Activated CD4-positive, alpha-beta T cell treated with anti-CD3 and anti-CD28 coated beads, Interleukin-2, amount 10 ng/mL, durations not matched to agents 7 days and 5 days (primary cell): Measurements from ENCODE around the gene CYSRT1. TPM values are rescaled to one million over a fixed set of nuclear protein-coding genes. Genes with fewer than 3 reads are reported as not detected.

ENCODE experiments used
- CTCF ChIA-PET: fragments of 350-600 bp; sonication (Branson Sonifier 250); formaldehyde crosslinking; loops from one replicate; lab custom pipeline; 2021; ENCODE audit warnings: antibody characterized with exemption; lab: Charles Lee
- POLR2A ChIA-PET: fragments of 350-600 bp; sonication (Branson Sonifier 250); formaldehyde crosslinking; loops from one replicate; lab custom pipeline; 2021; ENCODE audit warnings: antibody characterized with exemption; lab: Charles Lee
- DNase-seq: peaks from one replicate; pipeline ENCODE4 v3.0.0-alpha.2; 2020
- H3K27ac Mint-ChIP-seq: one replicate; pipeline ENCODE4 v1.8.0; 2021; ENCODE audit warnings: mild to moderate bottlenecking, moderate library complexity, mixed read lengths
- H3K27me3 Mint-ChIP-seq: one replicate; pipeline ENCODE4 v1.8.0; 2021; ENCODE audit warnings: mixed read lengths
- H3K36me3 Mint-ChIP-seq: one replicate; pipeline ENCODE4 v1.8.0; 2021; ENCODE audit warnings: low read depth, mixed read lengths
- H3K4me1 Mint-ChIP-seq: one replicate; pipeline ENCODE4 v1.8.0; 2021; ENCODE audit warnings: mixed read lengths
- H3K4me3 Mint-ChIP-seq: one replicate; pipeline ENCODE4 v1.8.0; 2021; ENCODE audit warnings: mild to moderate bottlenecking, moderate library complexity, mixed read lengths
- H3K9me3 Mint-ChIP-seq: one replicate; pipeline ENCODE4 v1.8.0; 2021; ENCODE audit warnings: mixed read lengths
- total RNA-seq, 2 experiments: library from RNA; stranded (reverse); gene quantifications; one replicate each; pipeline ENCODE4 v1.2.3, GENCODE V29; 2021

The CYSRT1 gene
- total RNA-seq, 2 experiments from 2014 or later = 0.35 to 0.72 TPM

- H3K9me3 Mint-ChIP-seq = no peaks in the 10 kb centered on the region
- H3K4me1 Mint-ChIP-seq = peaks cover 24% of the 10 kb centered on the region
- H3K4me3 Mint-ChIP-seq = no peak overlapping the region
- peaks cover 32% of the 10 kb centered on the region for H3K36me3 Mint-ChIP-seq
- DNase-seq = no peak
- H3K27ac Mint-ChIP-seq = no peak overlapping the region
- H3K27me3 Mint-ChIP-seq = no peaks in the 10 kb centered on the region
- POLR2A ChIA-PET = no interaction called here
- CTCF ChIA-PET = interaction anchor here (0.9 to 1.0 kb wide), 2 partner anchors 15 to 17 kb away, joined by 3 read pairs; no protein-coding TSS in a partner anchor
Observed at GRCh38 chr9:137269231-137269772, 44.3 kb downstream of the CYSRT1 start.

DNA sequence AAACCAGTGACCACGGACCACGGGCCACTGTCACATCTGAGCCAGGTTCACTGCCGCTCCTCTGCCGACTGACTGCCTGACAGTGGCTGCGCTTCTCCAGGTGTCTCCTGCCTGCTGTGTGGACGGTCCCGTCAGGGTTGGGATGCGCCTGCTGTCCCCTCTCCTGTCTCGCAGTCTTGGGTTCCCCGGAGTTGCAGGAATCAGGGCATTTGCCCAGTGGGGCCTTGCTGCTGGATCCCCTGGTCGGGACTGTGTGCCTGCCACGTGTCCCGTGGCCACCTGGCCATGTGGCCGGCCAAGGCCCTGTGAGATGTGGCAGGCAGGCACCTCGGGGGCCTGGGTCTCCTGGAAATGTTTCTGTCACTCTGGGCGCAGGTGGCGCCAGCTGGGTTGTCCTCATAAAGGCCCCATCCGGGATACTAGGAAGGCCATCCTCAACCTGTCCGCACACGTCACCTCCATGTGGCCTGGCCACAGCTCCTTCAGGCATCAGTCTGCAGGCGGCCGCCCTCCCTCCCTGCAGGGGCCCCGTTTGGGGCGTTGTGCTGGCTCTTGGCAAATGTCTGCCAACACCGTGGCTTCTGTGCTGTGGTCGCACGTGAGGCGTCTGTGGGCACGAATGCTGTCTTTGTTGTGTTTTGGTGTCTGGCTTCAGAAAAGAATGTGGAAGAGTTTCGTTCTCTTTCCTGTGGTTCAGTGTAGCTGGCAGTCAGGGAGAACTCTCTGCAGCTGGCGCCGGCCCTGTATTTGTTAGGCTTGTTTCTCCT is 46.1 kb downstream of the CYSRT1 start:
- CTCF ChIA-PET = interaction anchor here (1.0 kb wide), 1 partner anchor 241 kb away, joined by 4 read pairs; no protein-coding TSS in a partner anchor
- Mint-ChIP-seq H3K36me3 (peaks cover 34% of the 10 kb centered on the region), H3K27ac (peak overlapping the region; percentile 67), H3K27me3 (no peaks in the 10 kb centered on the region), H3K4me3 (peak overlapping the region; percentile 2), H3K9me3 (no peaks in the 10 kb centered on the region), H3K4me1 (peaks cover 29% of the 10 kb centered on the region)
- DNase-seq = peak; percentile 70
- POLR2A ChIA-PET = interaction anchor here (0.8 kb wide), 1 partner anchor 24 kb away, joined by 4 read pairs; a partner anchor contains a TSS

GRCh38 chr9:137271696-137272076 is 46.7 kb downstream of the CYSRT1 start:
- CTCF ChIA-PET = interaction anchor here (1.0 kb wide), 1 partner anchor 242 kb away, joined by 4 read pairs; no protein-coding TSS in a partner anchor
- H3K27me3 Mint-ChIP-seq = no peaks in the 10 kb centered on the region
- H3K36me3 Mint-ChIP-seq = peaks cover 34% of the 10 kb centered on the region
- POLR2A ChIA-PET = interaction anchor here (0.8 kb wide), 1 partner anchor 24 kb away, joined by 4 read pairs; a partner anchor contains a TSS
- DNase-seq = no peak
- H3K27ac Mint-ChIP-seq = peak overlapping the region; percentile 67
- peaks cover 29% of the 10 kb centered on the region for H3K4me1 Mint-ChIP-seq
- H3K9me3 Mint-ChIP-seq = no peaks in the 10 kb centered on the region
- H3K4me3 Mint-ChIP-seq = peak overlapping the region; percentile 2

DNA sequence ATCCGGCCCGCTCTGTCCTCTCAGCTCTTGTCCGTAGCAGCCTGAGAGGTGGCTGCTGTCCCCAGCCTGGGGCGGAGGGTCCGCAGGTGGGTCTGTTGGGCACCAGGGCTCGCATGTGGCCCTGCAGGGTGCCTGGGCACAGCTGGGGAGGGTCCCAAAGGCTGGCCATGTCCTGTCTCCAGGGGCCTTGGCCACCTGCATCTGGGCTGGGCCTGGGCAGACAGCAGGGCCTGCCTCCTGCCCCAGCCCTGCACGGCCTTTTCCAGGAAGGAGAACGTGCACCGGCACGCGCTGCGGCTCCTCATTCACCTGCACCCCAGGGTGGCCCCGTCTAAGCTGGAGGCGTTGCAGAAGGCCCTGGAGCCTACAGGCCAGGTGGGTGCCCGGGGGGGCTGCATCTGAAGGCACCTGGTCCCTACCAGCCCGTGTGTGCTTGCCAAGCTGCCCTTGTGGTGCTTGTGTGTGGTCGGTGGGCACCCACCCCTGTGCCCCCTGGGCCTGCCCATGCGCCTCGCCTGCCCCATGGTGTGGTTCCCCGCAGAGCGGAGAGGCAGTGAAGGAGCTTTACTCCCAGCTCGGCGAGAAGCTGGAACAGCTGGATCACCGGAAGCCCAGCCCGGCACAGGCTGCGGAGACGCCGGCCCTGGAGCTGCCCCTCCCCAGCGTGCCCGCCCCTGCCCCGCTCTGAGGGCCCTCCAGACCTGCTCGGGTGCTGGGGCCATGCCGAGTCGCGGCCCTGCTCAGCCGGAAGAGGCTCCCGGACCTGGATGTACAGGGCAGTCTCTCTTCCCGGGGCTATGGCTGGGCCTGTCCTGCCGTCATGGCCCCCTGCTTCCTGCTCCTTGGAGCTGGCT is 47.5 kb downstream of the CYSRT1 start:
- ChIA-PET CTCF (interaction anchor here (0.9 kb wide), 1 partner anchor 224 kb away, joined by 6 read pairs; no protein-coding TSS in a partner anchor), POLR2A (no interaction called here)
- no peaks in the 10 kb centered on the region for H3K27me3 Mint-ChIP-seq
- peaks cover 33% of the 10 kb centered on the region for H3K4me1 Mint-ChIP-seq
- H3K9me3 Mint-ChIP-seq = no peaks in the 10 kb centered on the region
- H3K36me3 Mint-ChIP-seq = peaks cover 30% of the 10 kb centered on the region
- DNase-seq = no peak
- no peak overlapping the region for H3K27ac Mint-ChIP-seq
- H3K4me3 Mint-ChIP-seq = no peak overlapping the region

DNA sequence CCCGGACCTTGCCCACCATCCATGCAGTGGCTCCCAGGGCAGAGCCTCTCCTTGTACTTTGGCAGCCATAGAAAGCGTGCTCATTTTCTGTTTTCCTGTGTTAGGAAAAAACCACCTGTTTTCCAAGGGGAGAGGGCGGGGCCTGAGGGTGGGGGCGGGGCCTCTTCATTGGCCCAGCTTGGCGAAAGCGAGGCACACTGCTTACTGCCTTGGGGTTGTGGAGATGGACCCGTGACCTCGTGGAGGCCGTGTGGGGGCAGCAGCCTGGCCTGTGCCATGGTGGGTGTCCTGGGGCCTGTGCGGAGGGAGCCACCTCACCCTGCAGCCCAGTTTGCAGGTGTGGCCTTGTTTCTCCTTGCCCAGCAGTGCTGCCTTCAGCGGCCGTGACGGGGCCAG is 48.1 kb downstream of the CYSRT1 start:
- POLR2A ChIA-PET = no interaction called here
- CTCF ChIA-PET = interaction anchor here (0.9 kb wide), 1 partner anchor 223 kb away, joined by 6 read pairs; no protein-coding TSS in a partner anchor
- H3K36me3 Mint-ChIP-seq = peaks cover 28% of the 10 kb centered on the region
- no peaks in the 10 kb centered on the region for H3K27me3 Mint-ChIP-seq
- no peak overlapping the region for H3K27ac Mint-ChIP-seq
- no peak for DNase-seq
- no peaks in the 10 kb centered on the region for H3K9me3 Mint-ChIP-seq
- no peak overlapping the region for H3K4me3 Mint-ChIP-seq
- peaks cover 32% of the 10 kb centered on the region for H3K4me1 Mint-ChIP-seq

GRCh38 chr9:137273611-137274320 is 48.8 kb downstream of the CYSRT1 start:
- Mint-ChIP-seq H3K27me3 (no peaks in the 10 kb centered on the region), H3K27ac (no peak overlapping the region), H3K36me3 (peaks cover 23% of the 10 kb centered on the region), H3K4me3 (no peak overlapping the region), H3K4me1 (peaks cover 31% of the 10 kb centered on the region), H3K9me3 (no peaks in the 10 kb centered on the region)
- no peak for DNase-seq
- ChIA-PET CTCF (interaction anchor here (0.8 to 0.9 kb wide), 2 partner anchors 13 to 222 kb away, joined by 4 to 6 read pairs; no protein-coding TSS in a partner anchor), POLR2A (no interaction called here)

GRCh38 chr9:137275203-137275587 is 50.2 kb downstream of the CYSRT1 start:
- DNase-seq = no peak
- ChIA-PET POLR2A (no interaction called here), CTCF (interaction anchor here (0.9 kb wide), 1 partner anchor 10 kb away, joined by 4 read pairs; no protein-coding TSS in a partner anchor)
- Mint-ChIP-seq H3K9me3 (no peaks in the 10 kb centered on the region), H3K36me3 (peaks cover 13% of the 10 kb centered on the region), H3K4me1 (peaks cover 27% of the 10 kb centered on the region), H3K4me3 (no peak overlapping the region), H3K27ac (peak overlapping the region; percentile 4), H3K27me3 (no peaks in the 10 kb centered on the region)

Other genes with a start within 250 kb of the CYSRT1 start
- gene PTGDS, start 247.7 kb upstream of the CYSRT1 start, total RNA-seq = 10 to 100 TPM; 22.1 to 24.0 TPM
- gene LCNL1, start 242.2 kb upstream of the CYSRT1 start, total RNA-seq = under 1 TPM; 0.48 to 0.67 TPM
- 10 to 100 TPM; 80.2 to 98.4 TPM for gene PAXX, start 232.8 kb upstream of the CYSRT1 start, total RNA-seq
- 1 to 10 TPM; 2.6 to 4.4 TPM for gene CLIC3, start 228.6 kb upstream of the CYSRT1 start, total RNA-seq
- 10 to 100 TPM; 67.7 to 70.3 TPM for gene ABCA2, start 196.9 kb upstream of the CYSRT1 start, total RNA-seq
- 10 to 100 TPM in 1 of 2 experiments, 1 to 10 TPM in 1; 8.9 to 10.3 TPM for gene FUT7, start 193.1 kb upstream of the CYSRT1 start, total RNA-seq
- 10 to 100 TPM; 35.5 to 41.4 TPM for gene NPDC1, start 179.0 kb upstream of the CYSRT1 start, total RNA-seq
- not detected for gene ENTPD2, start 171.1 kb upstream of the CYSRT1 start, total RNA-seq
- 10 to 100 TPM; 33.8 to 40.6 TPM for gene SAPCD2, start 154.6 kb upstream of the CYSRT1 start, total RNA-seq
- gene UAP1L1, start 147.7 kb upstream of the CYSRT1 start, total RNA-seq = 10 to 100 TPM; 19.1 to 21.9 TPM
- gene MAN1B1, start 138.2 kb upstream of the CYSRT1 start, total RNA-seq = 10 to 100 TPM; 43.0 to 55.0 TPM
- 100 to 1,000 TPM; 206 to 259 TPM for gene DPP7, start 110.4 kb upstream of the CYSRT1 start, total RNA-seq
- gene GRIN1, start 86.0 kb upstream of the CYSRT1 start, total RNA-seq = under 1 TPM in 1 of 2 experiments, not detected in 1; 0.05 TPM
- gene LRRC26, start 55.1 kb upstream of the CYSRT1 start, total RNA-seq = not detected
- not detected for gene TMEM210, start 53.1 kb upstream of the CYSRT1 start, total RNA-seq
- 10 to 100 TPM; 61.3 to 76.1 TPM for gene ANAPC2, start 36.6 kb upstream of the CYSRT1 start, total RNA-seq
- gene SSNA1, start 36.5 kb upstream of the CYSRT1 start, total RNA-seq = 10 to 100 TPM; 74.8 to 81.3 TPM
- 1 to 10 TPM; 8.9 TPM for gene TPRN, start 24.4 kb upstream of the CYSRT1 start, total RNA-seq
- gene TMEM203, start 19.5 kb upstream of the CYSRT1 start, total RNA-seq = 10 to 100 TPM; 28.5 to 34.0 TPM
- gene NDOR1, start 19.5 kb upstream of the CYSRT1 start, total RNA-seq = 10 to 100 TPM; 38.4 to 44.2 TPM
- gene RNF208, start 2.9 kb upstream of the CYSRT1 start, total RNA-seq = 1 to 10 TPM; 2.1 to 2.7 TPM
- under 1 TPM in 1 of 2 experiments, not detected in 1; 0.10 TPM for gene RNF224, start 2.3 kb downstream of the CYSRT1 start, total RNA-seq
- not detected for gene SLC34A3, start 5.7 kb downstream of the CYSRT1 start, total RNA-seq
- 100 to 1,000 TPM; 355 to 382 TPM for gene TUBB4B, start 16.1 kb downstream of the CYSRT1 start, total RNA-seq
- gene STPG3, start 26.1 kb downstream of the CYSRT1 start, total RNA-seq = not detected
- 10 to 100 TPM; 54.1 to 66.6 TPM for gene NELFB, start 30.2 kb downstream of the CYSRT1 start, total RNA-seq
- 1 to 10 TPM; 6.0 to 7.1 TPM for gene TOR4A, start 52.6 kb downstream of the CYSRT1 start, total RNA-seq
- under 1 TPM; 0.32 to 0.44 TPM for gene NRARP, start 77.1 kb downstream of the CYSRT1 start, total RNA-seq
- gene EXD3, start 198.0 kb downstream of the CYSRT1 start, total RNA-seq = 10 to 100 TPM; 10.3 to 13.2 TPM
- gene NOXA1, start 198.2 kb downstream of the CYSRT1 start, total RNA-seq = 1 to 10 TPM in 1 of 2 experiments, under 1 TPM in 1; 0.46 to 1.1 TPM
- gene ENTPD8, start 216.2 kb downstream of the CYSRT1 start, total RNA-seq = not detected
- 10 to 100 TPM; 57.6 to 60.3 TPM for gene NSMF, start 234.2 kb downstream of the CYSRT1 start, total RNA-seq